SK-N-SH treated with all-trans-retinoic acid at 6 μM for 48 hours (cell line): ENCODE measurements around the gene CZIB.

Source experiments
- ATAC-seq: fragments of 200-7000 bp; cut with Tn5 transposase; 3 replicates; pipeline ENCODE4 v1.9.1; 2020; ENCODE audit warnings: mild to moderate bottlenecking, moderate library complexity
- ARNTL ChIP-seq: fragments of 450-650 bp; formaldehyde crosslinking; IDR thresholded peaks from 2 replicates; pipeline ENCODE4 v1.5.0; 2020; ENCODE audit warnings: low read depth, mild to moderate bottlenecking, moderate library complexity, borderline replicate concordance
- CREB5 ChIP-seq: fragments of 250-450 bp; sonication (Bioruptor Pico); IDR thresholded peaks from 2 replicates; pipeline ENCODE4 v1.5.1; 2020; ENCODE audit warnings: low read depth, mild to moderate bottlenecking, moderate library complexity
- CSDC2 ChIP-seq: fragments of 250-450 bp; sonication (Bioruptor Pico); IDR thresholded peaks from 2 replicates; pipeline ENCODE4 v1.5.0; 2020; ENCODE audit warnings: mild to moderate bottlenecking, moderate library complexity
- CSRNP3 ChIP-seq: fragments of 250-450 bp; sonication (Bioruptor Pico); IDR thresholded peaks from 2 replicates; pipeline ENCODE4 v1.5.1; 2021; ENCODE audit warnings: mild to moderate bottlenecking, moderate library complexity
- ESRRG ChIP-seq: fragments of 250-450 bp; sonication (Bioruptor Pico); IDR thresholded peaks from 2 replicates; pipeline ENCODE4 v1.6.1; 2021; ENCODE audit warnings: mild to moderate bottlenecking
- GLIS3 ChIP-seq: fragments of 250-450 bp; sonication (Bioruptor Pico); IDR thresholded peaks from 2 replicates; pipeline ENCODE4 v1.5.0; 2020; ENCODE audit warnings: mild to moderate bottlenecking, moderate library complexity
- OSR1 ChIP-seq: fragments of 250-450 bp; sonication (Bioruptor Pico); IDR thresholded peaks from 2 replicates; pipeline ENCODE4 v1.8.0; 2022; ENCODE audit warnings: moderate library complexity, mild to moderate bottlenecking, inconsistent platforms
- PATZ1 ChIP-seq: fragments of 250-450 bp; sonication (Bioruptor Pico); IDR thresholded peaks from 2 replicates; pipeline ENCODE4 v1.8.0; 2020; ENCODE audit warnings: mild to moderate bottlenecking, moderate library complexity, borderline replicate concordance
- PPARA ChIP-seq: fragments of 250-450 bp; sonication (Bioruptor Pico); IDR thresholded peaks from 2 replicates; pipeline ENCODE4 v1.5.0; 2020; ENCODE audit warnings: mild to moderate bottlenecking, borderline replicate concordance
- SNAI2 ChIP-seq: fragments of 250-450 bp; sonication (Bioruptor Pico); IDR thresholded peaks from 2 replicates; pipeline ENCODE4 v1.5.0; 2020; ENCODE audit warnings: mild to moderate bottlenecking, moderate library complexity
- TCF4 ChIP-seq: fragments of 250-450 bp; sonication (Bioruptor Pico); IDR thresholded peaks from 2 replicates; pipeline ENCODE4 v1.8.0; 2021; ENCODE audit warnings: mild to moderate bottlenecking, moderate library complexity, borderline replicate concordance
- TOX ChIP-seq: fragments of 250-450 bp; sonication (Bioruptor Pico); IDR thresholded peaks from 2 replicates; pipeline ENCODE4 v1.8.0; 2021; ENCODE audit warnings: mild to moderate bottlenecking, moderate library complexity, borderline replicate concordance
- TSHZ2 ChIP-seq: fragments of 250-450 bp; sonication (Bioruptor Pico); IDR thresholded peaks from 2 replicates; pipeline ENCODE4 v1.5.0; 2020; ENCODE audit warnings: mild to moderate bottlenecking, moderate library complexity
- ZC3H10 ChIP-seq: fragments of 250-450 bp; sonication (Bioruptor Pico); IDR thresholded peaks from 2 replicates; pipeline ENCODE4 v1.5.1; 2021; ENCODE audit warnings: mild to moderate bottlenecking, moderate library complexity
- ZFP3 ChIP-seq: fragments of 250-450 bp; sonication (Bioruptor Pico); IDR thresholded peaks from 2 replicates; pipeline ENCODE4 v1.5.0; 2020; ENCODE audit warnings: mild to moderate bottlenecking, moderate library complexity
- ZFP30 ChIP-seq: fragments of 450-650 bp; formaldehyde crosslinking; IDR thresholded peaks from 2 replicates; pipeline ENCODE4 v1.5.0; 2022; ENCODE audit warnings: mild to moderate bottlenecking, moderate library complexity
- ZNF70 ChIP-seq: fragments of 450-650 bp; formaldehyde crosslinking; IDR thresholded peaks from 2 replicates; pipeline ENCODE4 v1.5.0; 2020; ENCODE audit warnings: mild to moderate bottlenecking, moderate library complexity
- ZNF8 ChIP-seq: fragments of 450-650 bp; formaldehyde crosslinking; IDR thresholded peaks from 2 replicates; pipeline ENCODE4 v1.5.0; 2020; ENCODE audit warnings: mild to moderate bottlenecking, moderate library complexity

Gene CZIB

GRCh38 chr1:53196485-53197290 lies 23.7 kb downstream of the CZIB start, which contains the start of gene CPT2:
CPT2 (plus strand) TSS chr1:53196824; CDS start chr1:53196944, 120 bp downstream.
- TF ChIP-seq GLIS3 (CRISPR knock-in tag) (no peak), OSR1 (CRISPR knock-in tag) (no peak), ZFP3 (CRISPR knock-in tag) (no peak), CSRNP3 (no peak), PATZ1 (no peak), ESRRG (no peak), PPARA (CRISPR knock-in tag) (no peak), ZC3H10 (CRISPR knock-in tag) (no peak), TSHZ2 (CRISPR knock-in tag) (no peak)
- TF ChIP-seq, all 23 proteins: peak for 0
- ATAC-seq: peak; percentile 99

- peak; percentile 6; the same call in 1 of the 3 replicates for ATAC-seq
Observed at GRCh38 chr1:53196017-53196484, 24.4 kb downstream of the CZIB start.

More at GRCh38 chr1:53196017-53196484, 24.4 kb downstream of the CZIB start:
- TF ChIP-seq TOX: no peak
- TF ChIP-seq ZNF70 (CRISPR knock-in tag): no peak
- no peak for TF ChIP-seq TSHZ2 (CRISPR knock-in tag)
- no peak for TF ChIP-seq ZC3H10 (CRISPR knock-in tag)
- no peak for TF ChIP-seq ZFP3 (CRISPR knock-in tag)
- TF ChIP-seq PPARA (CRISPR knock-in tag): no peak
- TF ChIP-seq ZFP30 (CRISPR knock-in tag): no peak
- TF ChIP-seq GLIS3 (CRISPR knock-in tag): no peak
- TF ChIP-seq PATZ1: no peak
- no peak for TF ChIP-seq CREB5 (CRISPR knock-in tag)
- TF ChIP-seq CSDC2 (CRISPR knock-in tag): no peak
- no peak for TF ChIP-seq SNAI2 (CRISPR knock-in tag)
- TF ChIP-seq ZNF8 (CRISPR knock-in tag): no peak
- TF ChIP-seq ARNTL (CRISPR knock-in tag): no peak
- no peak for TF ChIP-seq TCF4 (CRISPR knock-in tag)
- TF ChIP-seq CSRNP3: no peak
- no peak for TF ChIP-seq OSR1 (CRISPR knock-in tag)
